Hepatocyte (in vitro differentiated cells): Measurements from ENCODE around the gene SFR1. TPM values are rescaled to one million over a fixed set of nuclear protein-coding genes. Genes with fewer than 3 reads are reported as not detected.
A peak's percentile ranks its signal among the peaks of the same experiment; 100 is the strongest.

Source experiments
- DNase-seq: peaks from one replicate; pipeline ENCODE4 v3.0.0-alpha.2; 2016; ENCODE audit warnings: low spot score
- H2AFZ ChIP-seq: fragments of 200-600 bp; sonication (generic); 2 replicates; pipeline ENCODE4 v1.6.0; 2016; ENCODE audit warnings: antibody characterized with exemption, mild to moderate bottlenecking
- H3K27ac ChIP-seq: fragments of 200-600 bp; sonication (generic); 2 replicates; pipeline ENCODE4 v1.5.1; 2016; ENCODE audit warnings: mild to moderate bottlenecking
- H3K27me3 ChIP-seq: fragments of 200-600 bp; sonication (generic); 2 replicates; pipeline ENCODE4 v1.6.1; 2016
- H3K36me3 ChIP-seq: fragments of 200-600 bp; sonication (generic); replicated peaks from 2 replicates; pipeline ENCODE4 v1.5.1; 2016; ENCODE audit warnings: low read depth; ENCODE audit not compliant: insufficient read depth
- H3K4me1 ChIP-seq: fragments of 200-600 bp; sonication (generic); 2 replicates; pipeline ENCODE4 v1.5.1; 2016; ENCODE audit warnings: mild to moderate bottlenecking, moderate library complexity; ENCODE audit not compliant: insufficient read depth
- H3K4me2 ChIP-seq: fragments of 200-600 bp; sonication (generic); 2 replicates; pipeline ENCODE4 v1.6.0; 2016
- H3K4me3 ChIP-seq: fragments of 200-600 bp; sonication (generic); 2 replicates; pipeline ENCODE4 v1.5.1; 2016; ENCODE audit warnings: mild to moderate bottlenecking
- H3K79me2 ChIP-seq: fragments of 200-600 bp; sonication (generic); 2 replicates; pipeline ENCODE4 v1.6.0; 2017; ENCODE audit warnings: mild to moderate bottlenecking
- H3K9me2 ChIP-seq: fragments of 200-600 bp; sonication (generic); replicated peaks from 2 replicates; pipeline ENCODE4 v1.6.0; 2017; ENCODE audit warnings: mild to moderate bottlenecking; ENCODE audit not compliant: insufficient read depth
- H3K9me3 ChIP-seq: fragments of 200-600 bp; sonication (generic); 2 replicates; pipeline ENCODE4 v1.5.1; 2016; ENCODE audit warnings: low read depth, mild to moderate bottlenecking
- H4K20me1 ChIP-seq: fragments of 200-600 bp; sonication (generic); 2 replicates; pipeline ENCODE4 v1.6.0; 2016; ENCODE audit warnings: mild to moderate bottlenecking; ENCODE audit not compliant: insufficient read depth, poor library complexity, severe bottlenecking
- CTCF ChIP-seq: fragments of 200-600 bp; sonication (generic); IDR thresholded peaks from 2 replicates; pipeline ENCODE4 v1.5.1; 2016; ENCODE audit warnings: antibody characterized with exemption, mild to moderate bottlenecking; ENCODE audit not compliant: poor library complexity
- EZH2 ChIP-seq: fragments of 200-600 bp; sonication (generic); IDR thresholded peaks from 2 replicates; pipeline ENCODE4 v1.6.1; 2016; ENCODE audit warnings: antibody characterized with exemption, mild to moderate bottlenecking, borderline replicate concordance
- EZH2phosphoT487 ChIP-seq: fragments of 200-600 bp; sonication (generic); IDR thresholded peaks from one replicate; pipeline ENCODE4 v1.6.1; 2018; ENCODE audit warnings: antibody characterized with exemption, mild to moderate bottlenecking, low read depth, moderate library complexity; ENCODE audit not compliant: unreplicated experiment, severe bottlenecking
- WGBS: methylation state at CpG from one replicate; pipeline ENCODE4 v1.1.6; 2016; ENCODE audit warnings: low lambda C conversion rate; ENCODE audit errors: missing lambda C conversion rate; 5-methylcytosine and 5-hydroxymethylcytosine counted together
- polyA plus RNA-seq: library from polyadenylated mRNA; unstranded; fragments of >200 nt; fragmentation: Nextera tagmentation; extraction: Ambion mirVana; gene quantifications from 2 replicates; pipeline ENCODE4 v1.2.1, GENCODE V29; 2016
- total RNA-seq: library from RNA; depleted of rRNA; stranded (reverse); fragments of >200 nt; gene quantifications from 2 replicates; pipeline ENCODE4 v1.2.3, GENCODE V29; 2014

The SFR1 gene
- total and polyA plus RNA-seq, 2 experiments from 2014 or later, result 7.1 TPM

- no peak overlapping the region for H3K4me3 ChIP-seq
- no peaks in the 10 kb centered on the region for H3K4me1 ChIP-seq
- no peak overlapping the region for H3K4me2 ChIP-seq
- 62% methylated on average over 2 of the region's 2 CpGs for WGBS
- no peaks in the 10 kb centered on the region for H3K27me3 ChIP-seq
- DNase-seq, result no peak
- no peak overlapping the region for H2AFZ ChIP-seq
- H4K20me1 ChIP-seq, result no peaks in the 10 kb centered on the region
- no peaks in the 10 kb centered on the region for H3K79me2 ChIP-seq
- no peak overlapping the region for H3K27ac ChIP-seq
- no peak for TF ChIP-seq CTCF
- TF ChIP-seq EZH2, result no peak
- TF ChIP-seq EZH2phosphoT487, result no peak
- no peaks in the 10 kb centered on the region for H3K9me2 ChIP-seq
- H3K36me3 ChIP-seq, result no peaks in the 10 kb centered on the region
- H3K9me3 ChIP-seq, result no peaks in the 10 kb centered on the region
Measured at GRCh38 chr10:104104926-104105325, 17.0 kb upstream of the SFR1 start.

GRCh38 chr10:104109908-104110662, 11.9 kb upstream of the SFR1 start:
- no peaks in the 10 kb centered on the region for H3K4me1 ChIP-seq
- DNase-seq, result peak; percentile 26
- 61% methylated on average over 3 of the region's 3 CpGs for WGBS
- no peaks in the 10 kb centered on the region for H4K20me1 ChIP-seq
- TF ChIP-seq CTCF (no peak), EZH2phosphoT487 (no peak), EZH2 (no peak)
- no peak overlapping the region for H3K4me3 ChIP-seq
- H3K9me3 ChIP-seq, result no peaks in the 10 kb centered on the region
- no peaks in the 10 kb centered on the region for H3K36me3 ChIP-seq
- H3K9me2 ChIP-seq, result no peaks in the 10 kb centered on the region
- H3K27me3 ChIP-seq, result no peaks in the 10 kb centered on the region
- H3K4me2 ChIP-seq, result peak overlapping the region; percentile 14
- H3K79me2 ChIP-seq, result no peaks in the 10 kb centered on the region
- peak overlapping the region; percentile 7 for H3K27ac ChIP-seq
- no peak overlapping the region for H2AFZ ChIP-seq

- TF ChIP-seq CTCF (no peak), EZH2 (no peak), EZH2phosphoT487 (no peak)
- H3K4me3 ChIP-seq, result no peak overlapping the region
- H4K20me1 ChIP-seq, result no peaks in the 10 kb centered on the region
- H3K9me2 ChIP-seq, result no peaks in the 10 kb centered on the region
- H3K9me3 ChIP-seq, result no peaks in the 10 kb centered on the region
- no peaks in the 10 kb centered on the region for H3K4me1 ChIP-seq
- no peak overlapping the region for H3K4me2 ChIP-seq
- H2AFZ ChIP-seq, result no peak overlapping the region
- H3K27me3 ChIP-seq, result no peaks in the 10 kb centered on the region
- H3K27ac ChIP-seq, result no peak overlapping the region
- H3K79me2 ChIP-seq, result no peaks in the 10 kb centered on the region
- no peak for DNase-seq
- H3K36me3 ChIP-seq, result no peaks in the 10 kb centered on the region
- WGBS, result 84% methylated on average over 1 of the region's 1 CpG
Measured at GRCh38 chr10:104113376-104113956, 8.5 kb upstream of the SFR1 start.
